Neural crest cell (in vitro differentiated cells): Measurements from ENCODE around the gene TCF20. TPM values are rescaled to one million over a fixed set of nuclear protein-coding genes. Genes with fewer than 3 reads are reported as not detected.

Source experiments
- DNase-seq: peaks from one replicate; pipeline ENCODE4 v3.0.0; 2021; ENCODE audit warnings: low read depth, mixed read lengths, low spot score
- H3K27ac Mint-ChIP-seq: one replicate; pipeline ENCODE4 v1.8.0; 2021; ENCODE audit warnings: mild to moderate bottlenecking, mixed read lengths; ENCODE audit not compliant: unreplicated experiment
- H3K27me3 Mint-ChIP-seq: 2 replicates; pipeline ENCODE4 v1.8.0; 2021; ENCODE audit warnings: low read depth, mild to moderate bottlenecking, mixed read lengths
- H3K36me3 Mint-ChIP-seq: 2 replicates; pipeline ENCODE4 v1.8.0; 2021; ENCODE audit warnings: low read depth, mild to moderate bottlenecking, mixed read lengths
- H3K4me1 Mint-ChIP-seq: 2 replicates; pipeline ENCODE4 v1.8.0; 2021; ENCODE audit warnings: mixed read lengths
- H3K4me3 Mint-ChIP-seq: one replicate; pipeline ENCODE4 v1.8.0; 2021; ENCODE audit warnings: mild to moderate bottlenecking, mixed read lengths
- H3K9me3 Mint-ChIP-seq: 2 replicates; pipeline ENCODE4 v1.8.0; 2021; ENCODE audit warnings: mixed read lengths
- total RNA-seq: library from RNA; stranded (reverse); gene quantifications from 2 replicates; pipeline ENCODE4 v1.2.1, GENCODE V29; 2021
- TF ChIP-seq, protein P1 (sequence below): fragments of 200-600 bp; sonication (generic); conservative IDR thresholded peaks from 2 replicates; pipeline ENCODE4 v1.5.0; 2021; ENCODE audit warnings: antibody characterized with exemption, mild to moderate bottlenecking

The TCF20 gene
- total RNA-seq, 1 donor from 2014 or later = 67.5 TPM

DNA sequence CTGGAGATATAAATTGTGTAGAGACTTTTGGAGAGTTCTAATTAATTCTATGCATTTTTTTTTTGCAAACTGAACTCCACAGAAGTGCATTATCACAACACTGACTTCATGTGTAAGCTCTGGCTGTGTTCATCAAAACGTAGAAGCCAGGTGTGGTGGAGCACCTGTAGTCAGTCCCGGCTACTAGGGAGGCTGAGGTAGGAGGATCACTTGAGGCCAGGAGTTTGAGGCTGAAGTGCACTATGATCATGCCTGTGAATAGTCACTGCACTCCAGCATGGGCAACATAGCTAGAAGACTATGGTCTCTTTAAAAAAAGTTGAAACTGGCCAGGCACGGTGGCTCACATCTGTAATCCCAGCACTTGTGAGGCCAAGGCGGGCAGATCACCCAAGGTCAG lies 20.6 kb downstream of the TCF20 start:
- Mint-ChIP-seq H3K4me1 (peaks cover 4% of the 10 kb centered on the region), H3K36me3 (no peaks in the 10 kb centered on the region), H3K4me3 (no peak overlapping the region), H3K27ac (no peak overlapping the region), H3K9me3 (no peaks in the 10 kb centered on the region), H3K27me3 (no peaks in the 10 kb centered on the region)
- DNase-seq = no peak
- TF ChIP-seq, protein P1, sequence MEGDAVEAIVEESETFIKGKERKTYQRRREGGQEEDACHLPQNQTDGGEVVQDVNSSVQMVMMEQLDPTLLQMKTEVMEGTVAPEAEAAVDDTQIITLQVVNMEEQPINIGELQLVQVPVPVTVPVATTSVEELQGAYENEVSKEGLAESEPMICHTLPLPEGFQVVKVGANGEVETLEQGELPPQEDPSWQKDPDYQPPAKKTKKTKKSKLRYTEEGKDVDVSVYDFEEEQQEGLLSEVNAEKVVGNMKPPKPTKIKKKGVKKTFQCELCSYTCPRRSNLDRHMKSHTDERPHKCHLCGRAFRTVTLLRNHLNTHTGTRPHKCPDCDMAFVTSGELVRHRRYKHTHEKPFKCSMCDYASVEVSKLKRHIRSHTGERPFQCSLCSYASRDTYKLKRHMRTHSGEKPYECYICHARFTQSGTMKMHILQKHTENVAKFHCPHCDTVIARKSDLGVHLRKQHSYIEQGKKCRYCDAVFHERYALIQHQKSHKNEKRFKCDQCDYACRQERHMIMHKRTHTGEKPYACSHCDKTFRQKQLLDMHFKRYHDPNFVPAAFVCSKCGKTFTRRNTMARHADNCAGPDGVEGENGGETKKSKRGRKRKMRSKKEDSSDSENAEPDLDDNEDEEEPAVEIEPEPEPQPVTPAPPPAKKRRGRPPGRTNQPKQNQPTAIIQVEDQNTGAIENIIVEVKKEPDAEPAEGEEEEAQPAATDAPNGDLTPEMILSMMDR = no peak

DNA sequence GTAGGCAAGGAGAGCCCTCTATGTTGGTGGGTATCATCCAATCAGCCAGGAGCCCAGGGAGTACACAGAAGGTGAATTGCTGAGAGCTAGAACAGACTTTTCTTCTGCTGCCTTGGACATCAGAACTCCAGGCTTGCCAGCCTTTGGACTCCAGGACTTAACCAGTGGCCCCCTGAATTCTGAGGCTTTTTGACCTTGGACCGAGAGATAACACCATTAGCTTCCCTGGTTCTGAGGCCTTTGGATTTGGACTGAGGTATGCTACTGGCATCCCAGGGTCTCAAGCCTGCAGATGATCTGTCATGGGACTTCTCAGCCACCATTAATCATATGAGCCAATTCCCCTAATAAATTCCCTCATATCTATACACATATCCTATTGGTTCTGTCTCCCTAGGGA lies 21.5 kb downstream of the TCF20 start:
- H3K27ac Mint-ChIP-seq = no peak overlapping the region
- TF ChIP-seq, protein P1 = no peak
- H3K36me3 Mint-ChIP-seq = peaks cover 4% of the 10 kb centered on the region
- no peaks in the 10 kb centered on the region for H3K27me3 Mint-ChIP-seq
- H3K4me1 Mint-ChIP-seq = peaks cover 4% of the 10 kb centered on the region
- no peak overlapping the region for H3K4me3 Mint-ChIP-seq
- no peaks in the 10 kb centered on the region for H3K9me3 Mint-ChIP-seq
- DNase-seq = no peak

DNA sequence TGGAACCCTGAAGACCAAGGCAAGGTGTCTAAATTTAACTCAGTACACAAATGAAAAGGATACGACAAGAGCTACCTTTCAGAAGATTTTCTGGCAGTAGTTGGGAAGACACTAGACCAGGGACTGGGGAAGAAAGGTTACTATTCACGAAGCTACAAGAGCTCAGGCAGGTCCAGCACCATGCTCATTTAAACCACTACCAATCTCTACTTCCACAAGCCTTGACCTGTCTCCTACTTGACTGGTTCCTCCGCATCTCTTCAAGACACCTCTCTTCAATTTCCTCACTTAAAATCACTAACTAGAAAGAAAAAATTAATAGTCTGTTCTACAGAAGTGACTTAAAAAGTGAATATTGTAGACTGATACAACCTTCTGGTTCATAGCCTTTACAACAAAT lies 22.9 kb downstream of the TCF20 start:
- Mint-ChIP-seq H3K36me3 (peaks cover 4% of the 10 kb centered on the region), H3K27ac (no peak overlapping the region), H3K4me3 (no peak overlapping the region), H3K9me3 (no peaks in the 10 kb centered on the region), H3K4me1 (peaks cover 4% of the 10 kb centered on the region), H3K27me3 (no peaks in the 10 kb centered on the region)
- DNase-seq = no peak
- TF ChIP-seq, protein P1 = no peak

DNA sequence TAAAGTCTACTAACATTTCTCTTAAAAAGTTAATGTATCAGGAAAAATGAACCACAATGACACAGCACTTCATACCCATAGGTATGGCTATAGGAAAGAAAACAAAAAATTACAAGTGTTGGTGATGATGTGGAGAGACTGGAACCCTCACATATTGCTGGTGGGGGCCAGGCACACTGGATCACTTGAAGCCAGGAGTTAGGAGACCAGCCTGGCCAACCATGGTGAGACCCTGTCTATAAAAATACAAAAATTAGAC lies 26.7 kb downstream of the TCF20 start:
- Mint-ChIP-seq H3K4me3 (no peak overlapping the region), H3K27ac (no peak overlapping the region), H3K9me3 (no peaks in the 10 kb centered on the region), H3K4me1 (no peaks in the 10 kb centered on the region), H3K36me3 (peaks cover 4% of the 10 kb centered on the region), H3K27me3 (no peaks in the 10 kb centered on the region)
- DNase-seq = no peak
- TF ChIP-seq, protein P1 = no peak

DNA sequence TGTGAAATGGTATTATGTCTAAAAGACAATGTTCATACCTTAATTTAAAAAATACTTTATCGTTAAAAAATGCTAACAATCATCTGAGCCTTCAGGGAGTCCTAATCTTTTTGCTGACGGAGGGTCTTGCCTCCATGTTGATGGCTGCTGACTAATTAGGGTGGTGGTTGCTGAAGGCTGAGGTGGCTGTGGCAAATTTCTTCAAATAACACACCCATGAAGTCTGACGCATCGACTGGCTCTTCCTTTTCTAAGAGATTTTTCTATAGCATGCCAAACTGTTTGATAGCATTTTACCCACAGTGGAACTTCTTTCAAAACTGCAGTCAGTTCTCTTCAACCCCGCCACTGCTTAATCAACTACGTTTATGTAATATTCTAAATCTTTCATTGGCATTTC lies 33.6 kb downstream of the TCF20 start:
- Mint-ChIP-seq H3K27me3 (no peaks in the 10 kb centered on the region), H3K27ac (no peak overlapping the region)

More for the DNA sequence above, 33.6 kb downstream of the TCF20 start:
- Mint-ChIP-seq H3K4me1 (peaks cover 10% of the 10 kb centered on the region), H3K9me3 (peaks cover 4% of the 10 kb centered on the region), H3K36me3 (peaks cover 18% of the 10 kb centered on the region), H3K4me3 (no peak overlapping the region)
- DNase-seq = no peak
- TF ChIP-seq, protein P1 = no peak
